ENCODE data around the gene C11orf65. TPM values are rescaled to one million over a fixed set of nuclear protein-coding genes. Genes with fewer than 3 reads are reported as not detected.
A peak's percentile ranks its signal among the peaks of the same experiment; 100 is the strongest.
"Not testable (repeated sequence)": the region's sequence is repeated elsewhere in the genome, so short reads cannot be mapped to it uniquely, and the experiment has no call there.

Gene C11orf65
- total RNA-seq, 1 donor = under 0.01 TPM

- no peak for DNase-seq (ENCODE audit: low read depth in 2 of 3, low spot score in 2 of 3)
These were observed 7.5 kb upstream of the C11orf65 start for GRCh38 chr11:108474664-108475463.

DNA sequence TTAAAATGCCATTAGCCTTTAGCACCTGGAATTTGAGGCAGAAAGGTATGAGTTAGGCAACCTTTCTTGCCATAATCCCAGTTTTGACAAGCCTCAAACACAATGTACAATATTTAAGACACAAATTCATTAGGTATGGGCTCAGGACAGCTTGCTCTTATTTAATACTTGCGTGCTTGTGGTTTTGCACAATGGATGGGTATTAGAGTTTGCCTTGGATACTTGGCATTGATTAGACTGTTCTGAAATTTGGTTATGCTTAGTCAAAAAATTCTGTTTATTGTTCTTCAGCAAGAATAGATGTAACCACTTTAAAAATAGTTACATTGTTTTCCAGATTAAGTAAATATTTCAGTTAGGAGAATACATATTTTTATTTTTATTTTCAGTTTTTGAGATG lies 5.4 kb upstream of the C11orf65 start:
- DNase-seq (ENCODE audit: low read depth in 2 of 3, low spot score in 2 of 3) = no peak

- peak in 1 of 3 donors; percentile 34 for DNase-seq (ENCODE audit: low read depth in 2 of 3, low spot score in 2 of 3)
These were observed 1.1 kb upstream of the C11orf65 start for GRCh38 chr11:108468478-108468864.

- DNase-seq (ENCODE audit: low read depth in 2 of 3, low spot score in 2 of 3) = no peak
These were observed 924 bp downstream of the C11orf65 start for GRCh38 chr11:108466405-108466804.

GRCh38 chr11:108453207-108453835 lies 14.0 kb downstream of the C11orf65 start:
- DNase-seq (ENCODE audit: low read depth in 2 of 3, low spot score in 2 of 3) = no peak

- not testable (repeated sequence) for DNase-seq (ENCODE audit: low read depth in 2 of 3, low spot score in 2 of 3)
These were observed 25.9 kb downstream of the C11orf65 start for GRCh38 chr11:108441445-108441844.

DNA sequence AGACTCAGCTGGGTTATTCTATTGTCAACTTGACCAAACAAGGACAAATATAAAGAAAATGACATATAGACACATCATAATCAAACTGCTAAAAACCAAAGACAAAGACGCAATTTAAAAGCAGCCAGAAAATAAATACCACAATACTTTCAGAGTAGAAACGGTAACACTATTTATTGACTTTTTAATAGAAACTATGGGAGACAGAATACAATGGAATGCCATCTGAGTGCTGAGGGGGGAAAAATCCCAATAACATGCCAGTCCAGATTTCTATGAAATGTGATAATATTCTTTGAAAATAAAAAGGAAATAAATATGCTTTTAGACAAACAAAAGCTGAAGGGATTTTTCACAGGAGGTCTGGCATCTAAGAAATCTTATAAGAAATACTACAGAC lies 30.7 kb downstream of the C11orf65 start:
- DNase-seq (ENCODE audit: low read depth in 2 of 3, low spot score in 2 of 3) = no peak

DNA sequence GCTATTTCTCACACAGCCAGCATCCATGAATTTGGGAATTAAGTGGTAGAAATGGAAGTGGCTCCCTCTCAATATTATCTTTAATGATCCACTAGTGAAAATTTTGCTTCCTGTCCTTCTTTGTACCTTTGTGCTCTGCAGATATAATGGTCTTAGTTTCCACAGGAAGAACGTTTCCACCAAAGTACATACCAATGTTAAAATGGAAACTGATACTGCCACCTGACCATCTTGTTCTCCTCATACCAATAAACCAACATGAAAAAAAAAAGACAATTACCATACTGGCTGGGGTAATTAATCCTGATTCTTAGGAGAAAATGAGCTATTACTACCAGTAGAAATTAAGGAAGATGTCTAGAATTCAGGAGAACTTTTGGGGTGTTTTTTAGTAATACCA lies 32.3 kb downstream of the C11orf65 start:
- no peak for DNase-seq (ENCODE audit: low read depth in 2 of 3, low spot score in 2 of 3)

GRCh38 chr11:108432783-108433182 lies 34.5 kb downstream of the C11orf65 start:
- DNase-seq (ENCODE audit: low read depth in 2 of 3, low spot score in 2 of 3) = no peak

- DNase-seq (ENCODE audit: low read depth in 2 of 3, low spot score in 2 of 3) = no peak
These were observed 35.3 kb downstream of the C11orf65 start for GRCh38 chr11:108431997-108432396.

- DNase-seq (ENCODE audit: low read depth in 2 of 3, low spot score in 2 of 3) = no peak
These were observed 36.0 kb downstream of the C11orf65 start for GRCh38 chr11:108431370-108431769.

DNA sequence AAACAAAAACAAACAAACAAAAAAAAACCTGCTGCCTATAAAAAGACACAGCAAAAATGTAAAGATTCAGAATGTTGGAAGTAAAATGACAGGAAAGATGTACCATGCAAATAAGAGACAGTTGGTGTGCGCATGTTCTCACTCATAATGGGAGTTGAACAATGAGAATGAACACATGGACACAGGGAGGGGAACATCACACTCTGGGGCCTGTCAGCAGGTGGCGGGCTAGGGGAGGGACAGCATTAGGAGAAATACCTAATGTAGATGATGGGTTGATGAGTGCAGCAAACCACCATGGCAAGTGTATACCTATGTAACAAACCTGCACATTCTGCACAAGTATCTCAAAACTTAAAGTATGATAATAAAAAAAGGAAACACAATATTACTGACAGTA lies 49.8 kb downstream of the C11orf65 start:
- DNase-seq (ENCODE audit: low read depth in 2 of 3, low spot score in 2 of 3) = peak in 2 of 3 donors; percentile 4 to 32

GRCh38 chr11:108414958-108415357 lies 52.4 kb downstream of the C11orf65 start:
- DNase-seq (ENCODE audit: low read depth in 2 of 3, low spot score in 2 of 3) = no peak

GRCh38 chr11:108405706-108406105 lies 61.6 kb downstream of the C11orf65 start:
- no peak for DNase-seq (ENCODE audit: low read depth in 2 of 3, low spot score in 2 of 3)

DNA sequence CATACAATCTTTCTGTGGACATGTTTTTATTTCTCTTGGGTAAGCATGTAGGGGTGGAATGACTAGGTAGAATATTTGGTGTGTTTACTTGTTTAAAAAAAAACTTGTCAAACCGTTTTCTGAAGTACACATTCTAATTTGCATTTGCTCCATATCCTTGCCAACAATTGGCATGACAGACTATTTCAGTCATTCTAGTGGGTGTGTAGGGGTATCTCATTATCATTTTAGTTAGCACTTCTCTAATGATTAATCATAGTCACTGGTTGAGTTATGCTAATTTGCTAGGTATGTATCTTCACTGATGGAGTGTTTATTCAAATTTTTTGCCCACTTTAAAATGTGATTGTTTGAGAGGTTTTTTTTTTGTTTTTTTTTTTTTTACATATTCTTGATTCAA lies 64.3 kb downstream of the C11orf65 start:
- DNase-seq (ENCODE audit: low read depth in 2 of 3, low spot score in 2 of 3) = no peak

GRCh38 chr11:108402241-108402640 lies 65.1 kb downstream of the C11orf65 start:
- DNase-seq (ENCODE audit: low read depth in 2 of 3, low spot score in 2 of 3) = peak in 2 of 3 donors; percentile 7 to 15

GRCh38 chr11:108398439-108398838 lies 68.9 kb downstream of the C11orf65 start:
- DNase-seq (ENCODE audit: low read depth in 2 of 3, low spot score in 2 of 3) = no peak

DNA sequence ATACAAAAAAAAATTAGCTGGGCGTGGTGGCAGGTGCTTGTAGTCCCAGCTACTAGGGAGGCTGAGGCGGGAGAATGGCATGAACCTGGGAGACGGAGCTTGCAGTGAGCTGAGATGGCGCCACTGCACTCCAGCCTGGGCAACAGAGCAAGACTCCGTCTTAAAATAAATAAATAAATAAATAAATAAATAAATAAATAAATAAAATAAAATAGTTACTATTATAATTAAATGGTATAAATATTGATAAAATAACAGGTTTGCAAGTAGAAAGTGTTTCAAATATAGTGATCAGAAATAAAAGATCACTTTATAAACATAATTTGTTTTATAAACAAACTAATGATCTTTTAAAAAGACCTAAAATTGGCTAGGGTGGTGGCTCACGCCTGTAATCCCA lies 70.7 kb downstream of the C11orf65 start:
- not testable (repeated sequence) for DNase-seq (ENCODE audit: low read depth in 2 of 3, low spot score in 2 of 3)

DNA sequence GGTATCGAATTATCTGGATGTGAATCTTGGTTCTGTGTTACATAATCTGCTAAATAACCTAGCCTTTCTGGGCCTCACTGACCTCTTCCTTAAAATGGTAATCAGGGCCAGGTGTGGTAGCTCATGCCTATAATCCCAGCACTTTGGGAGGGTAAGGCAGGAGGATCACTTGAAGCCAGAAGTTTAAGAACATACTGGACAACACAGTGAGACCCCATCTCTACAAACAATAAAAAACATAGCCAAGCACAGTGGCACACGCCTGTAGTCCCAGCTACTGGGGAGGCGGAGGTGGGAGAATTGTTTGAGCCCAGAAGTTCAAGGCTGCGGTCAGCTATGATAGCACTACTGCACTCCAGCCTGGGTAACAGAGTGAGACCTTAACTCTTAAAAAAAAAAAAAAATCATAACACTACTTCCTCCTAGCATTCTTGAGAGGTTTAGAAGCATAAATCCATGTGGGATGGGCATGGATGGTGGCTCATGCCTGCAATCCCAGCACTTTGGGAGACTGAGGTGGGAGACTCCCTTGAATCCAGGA lies 72.5 kb downstream of the C11orf65 start:
- DNase-seq (ENCODE audit: low read depth in 2 of 3, low spot score in 2 of 3) = no peak

DNA sequence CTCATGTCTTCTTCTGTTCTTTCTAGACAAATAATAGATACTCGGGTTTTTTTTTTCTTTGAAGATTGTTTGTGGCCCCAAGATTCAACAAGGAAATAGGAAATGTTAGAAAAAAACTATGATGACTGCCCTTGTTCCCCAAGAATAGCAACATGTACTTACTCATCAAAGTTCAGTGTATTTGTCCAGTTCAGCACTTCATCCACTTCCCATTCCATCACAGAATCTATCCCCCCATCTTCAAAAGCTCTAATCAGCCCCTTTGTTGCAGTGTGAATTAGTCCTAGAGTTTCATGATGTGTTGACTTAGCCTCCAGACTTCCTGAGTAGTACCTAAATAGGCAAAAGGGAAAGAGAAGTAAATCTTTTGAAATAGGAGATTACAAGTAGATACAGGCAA lies 74.3 kb downstream of the C11orf65 start:
- DNase-seq (ENCODE audit: low read depth in 2 of 3, low spot score in 2 of 3) = no peak

DNA sequence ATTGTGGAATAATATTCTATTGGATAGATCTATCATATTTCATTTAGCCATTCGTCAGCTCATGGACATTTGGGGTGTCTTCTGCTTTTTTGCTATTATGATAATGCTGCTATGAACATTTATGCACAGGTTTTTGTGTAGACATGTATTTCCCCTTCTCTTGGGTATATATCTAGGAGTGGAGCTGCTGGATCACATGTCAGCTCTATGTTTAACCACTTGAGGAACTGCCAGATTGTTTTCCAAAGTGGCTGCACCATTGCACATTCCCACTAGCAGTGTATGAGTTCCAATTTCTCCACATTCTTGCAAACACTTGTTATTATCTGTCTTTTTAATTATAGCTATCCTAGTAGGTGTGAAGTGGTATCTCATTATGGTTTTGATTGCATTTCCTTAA lies 75.0 kb downstream of the C11orf65 start:
- DNase-seq (ENCODE audit: low read depth in 2 of 3, low spot score in 2 of 3) = no peak

DNA sequence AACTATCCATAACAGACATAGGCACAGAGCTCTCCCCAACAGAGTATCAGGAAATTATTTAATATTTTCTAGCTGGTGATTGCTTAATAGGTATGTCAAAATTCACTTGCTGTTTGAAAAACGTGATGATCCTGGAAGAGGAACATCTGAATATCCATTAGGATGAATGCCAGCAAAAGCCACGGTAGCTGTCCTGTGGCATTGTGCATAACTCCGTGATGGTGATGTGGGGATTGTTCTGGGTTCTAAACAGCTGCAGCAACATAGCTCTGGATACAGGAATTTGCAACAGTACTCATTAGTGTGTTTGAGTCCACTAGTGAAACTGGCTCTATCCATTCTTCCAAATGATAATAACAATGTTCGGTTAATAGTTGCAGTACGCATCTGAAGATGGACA lies 78.8 kb downstream of the C11orf65 start:
- no peak for DNase-seq (ENCODE audit: low read depth in 2 of 3, low spot score in 2 of 3)

All from hematopoietic multipotent progenitor cell (in vitro differentiated cells).